HG02870 (cell line): Measurements from ENCODE around the gene ADAM22.

Source experiments
- ATAC-seq: cut with Tn5 transposase; IDR thresholded peaks from one replicate; pipeline ENCODE4 v1.9.1; 2021; ENCODE audit warnings: mild to moderate bottlenecking, moderate library complexity; ENCODE audit not compliant: unreplicated experiment

ADAM22 gene

GRCh38 chr7:87948371-87948770, 14.3 kb downstream of the ADAM22 start:
- ATAC-seq: no peak

- no peak for ATAC-seq
Measured at GRCh38 chr7:87959336-87959735, 25.3 kb downstream of the ADAM22 start.

GRCh38 chr7:87960239-87960638, 26.2 kb downstream of the ADAM22 start:
- ATAC-seq: no peak

- ATAC-seq: no peak
Measured at GRCh38 chr7:87961754-87962153, 27.7 kb downstream of the ADAM22 start.

- ATAC-seq: no peak
Measured at GRCh38 chr7:87966271-87966670, 32.2 kb downstream of the ADAM22 start.

GRCh38 chr7:87968021-87968420, 34.0 kb downstream of the ADAM22 start:
- no peak for ATAC-seq

DNA sequence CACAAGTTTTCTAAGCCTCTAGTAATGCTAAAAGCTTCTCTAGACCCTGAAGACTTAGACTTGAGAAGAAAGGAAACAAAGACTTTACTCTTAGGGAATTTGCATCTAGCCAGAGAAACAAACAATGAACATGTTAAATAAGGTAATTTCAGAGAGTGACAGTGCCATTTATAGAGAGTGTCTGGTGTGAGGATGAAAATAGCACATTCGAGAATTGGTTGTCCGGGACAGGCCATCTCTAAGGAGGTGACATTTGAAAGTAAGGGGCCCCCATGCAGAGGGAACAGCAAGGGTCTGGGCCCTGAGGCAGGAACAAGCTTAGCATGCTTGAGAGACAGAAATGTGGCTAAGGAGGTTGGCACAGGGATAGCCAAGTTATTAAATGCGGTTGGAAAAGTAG, 48.1 kb downstream of the ADAM22 start:
- no peak for ATAC-seq

GRCh38 chr7:87984088-87984487, 50.0 kb downstream of the ADAM22 start:
- ATAC-seq: no peak

DNA sequence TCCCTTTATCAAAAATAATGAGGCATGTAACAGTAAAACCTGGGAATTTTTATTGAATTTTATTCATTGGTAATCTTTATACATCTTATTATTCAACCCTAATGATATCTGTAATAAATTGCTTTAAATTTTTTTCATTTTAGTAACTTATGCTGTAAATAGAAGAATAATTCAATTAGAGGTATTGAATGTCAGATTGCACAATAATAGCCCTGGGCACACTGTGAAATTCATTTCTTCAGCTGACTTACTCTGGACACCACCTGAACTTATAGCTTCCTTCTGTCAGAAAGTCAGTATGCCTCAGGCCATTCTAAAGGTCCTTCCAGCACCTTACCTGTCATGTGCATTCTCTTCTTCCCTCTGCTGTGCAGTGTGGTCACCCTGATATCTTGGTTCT, 59.2 kb downstream of the ADAM22 start:
- no peak for ATAC-seq

DNA sequence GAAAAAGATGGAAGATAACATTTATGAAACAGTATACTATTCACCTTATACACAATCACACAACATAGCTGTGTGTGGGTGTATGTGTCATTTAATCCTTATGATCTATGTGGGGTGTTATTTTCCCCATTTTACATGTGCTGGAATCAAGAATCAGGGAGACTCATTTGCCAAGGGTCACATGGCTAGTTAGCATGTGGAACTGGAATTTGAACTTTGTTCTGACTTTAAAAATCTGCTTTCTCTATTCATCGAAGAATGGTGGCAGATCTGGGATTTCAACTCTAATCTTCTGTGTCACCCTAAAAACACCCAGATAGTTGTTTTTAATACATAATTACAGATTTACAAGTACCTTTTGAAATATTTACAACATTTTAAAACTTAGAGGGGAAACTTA, 65.2 kb downstream of the ADAM22 start:
- ATAC-seq: no peak

DNA sequence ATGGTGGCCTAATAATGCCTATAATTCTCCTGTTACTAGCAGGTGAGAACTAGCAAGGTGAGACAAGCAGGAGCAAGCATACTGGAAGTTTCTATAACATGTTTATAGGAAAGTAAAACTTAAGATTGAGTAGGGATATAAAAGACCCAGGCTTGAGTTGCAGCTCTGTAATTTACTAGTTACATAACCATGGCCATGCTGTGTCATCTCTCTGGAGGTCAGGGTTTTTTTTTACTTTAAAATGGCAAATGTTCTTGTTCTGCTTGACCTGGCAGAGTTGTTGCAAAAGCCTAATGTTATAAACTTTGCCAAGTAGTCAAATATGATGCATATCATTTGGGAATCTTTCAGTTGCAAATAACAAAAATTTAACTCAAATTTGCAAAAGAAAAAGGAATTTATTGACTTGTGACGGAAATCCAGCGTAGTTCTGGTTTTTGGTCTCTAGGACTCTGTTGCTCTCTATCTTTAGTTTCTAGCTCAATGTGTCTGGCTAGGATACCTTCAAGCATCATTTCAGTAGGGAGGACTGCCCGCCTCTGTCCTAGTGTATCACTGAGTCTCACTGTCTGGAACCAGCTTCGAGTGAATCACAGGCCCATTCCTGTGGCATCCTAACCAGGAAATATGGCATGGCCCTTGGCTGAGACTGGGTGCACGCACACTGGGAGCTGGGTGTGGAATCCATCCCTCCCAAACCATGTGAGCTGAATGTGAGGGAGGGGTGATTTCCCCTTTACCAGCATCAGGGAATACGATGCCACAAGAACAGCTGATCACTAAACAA, 67.9 kb downstream of the ADAM22 start:
- no peak for ATAC-seq

DNA sequence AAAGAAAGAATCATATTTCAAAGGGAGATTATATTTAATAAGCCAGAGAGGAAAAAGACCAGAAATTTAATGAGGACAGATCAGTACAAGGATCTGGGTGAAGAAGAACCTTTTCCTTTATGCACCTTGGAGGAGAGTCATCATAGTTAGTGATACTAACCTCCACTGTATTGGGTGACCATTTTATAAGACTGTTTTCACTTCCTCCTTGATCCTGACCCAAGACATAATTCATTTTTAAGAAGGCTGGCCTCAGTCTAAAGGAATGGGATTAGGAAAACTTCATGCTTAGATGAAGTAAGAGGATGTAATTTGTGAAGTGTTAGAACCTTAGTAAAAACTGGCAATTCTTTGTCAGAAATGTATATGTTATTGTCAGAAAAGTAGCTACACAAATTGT, 68.6 kb downstream of the ADAM22 start:
- ATAC-seq: no peak

DNA sequence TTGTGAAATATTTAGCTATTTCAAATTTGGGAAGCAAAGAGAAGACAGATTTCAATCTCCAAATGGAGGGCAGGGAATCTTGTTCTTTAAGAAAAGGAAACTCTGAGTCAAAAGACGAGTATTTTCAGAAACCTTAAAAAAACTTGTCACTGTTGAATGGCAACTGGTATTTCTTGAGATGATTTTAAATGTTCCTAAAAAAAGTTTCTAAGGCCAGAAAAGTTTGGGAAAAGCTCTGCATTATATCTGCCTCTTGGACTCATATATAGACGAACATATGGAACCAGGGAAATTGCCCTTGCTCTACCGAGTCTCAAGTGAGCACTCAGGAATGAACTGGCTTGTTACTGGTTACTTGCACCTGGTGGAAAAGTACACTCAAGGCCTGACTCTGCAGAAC, 69.5 kb downstream of the ADAM22 start:
- no peak for ATAC-seq

GRCh38 chr7:88005191-88005590, 71.1 kb downstream of the ADAM22 start:
- ATAC-seq: no peak

GRCh38 chr7:88009651-88010050, 75.6 kb downstream of the ADAM22 start:
- no peak for ATAC-seq

DNA sequence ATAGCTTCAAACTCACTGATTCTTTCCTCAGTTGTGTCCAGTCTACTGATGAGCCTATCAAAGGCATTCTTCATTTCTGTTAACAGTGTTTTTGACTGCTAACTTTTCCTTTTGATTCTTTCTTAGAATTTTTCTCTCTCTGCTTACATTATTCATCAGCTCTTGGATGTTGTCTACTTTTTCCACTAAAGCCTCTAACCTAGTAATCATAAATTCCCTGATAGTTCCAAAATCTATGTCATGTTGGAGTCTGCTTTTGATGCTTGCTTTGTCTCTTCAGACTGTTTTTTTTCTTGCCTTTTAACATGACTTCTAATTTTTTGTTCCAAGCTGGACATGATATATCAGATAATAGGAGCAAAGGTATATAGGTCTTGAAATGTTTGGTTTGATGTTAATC, 78.0 kb downstream of the ADAM22 start:
- no peak for ATAC-seq

DNA sequence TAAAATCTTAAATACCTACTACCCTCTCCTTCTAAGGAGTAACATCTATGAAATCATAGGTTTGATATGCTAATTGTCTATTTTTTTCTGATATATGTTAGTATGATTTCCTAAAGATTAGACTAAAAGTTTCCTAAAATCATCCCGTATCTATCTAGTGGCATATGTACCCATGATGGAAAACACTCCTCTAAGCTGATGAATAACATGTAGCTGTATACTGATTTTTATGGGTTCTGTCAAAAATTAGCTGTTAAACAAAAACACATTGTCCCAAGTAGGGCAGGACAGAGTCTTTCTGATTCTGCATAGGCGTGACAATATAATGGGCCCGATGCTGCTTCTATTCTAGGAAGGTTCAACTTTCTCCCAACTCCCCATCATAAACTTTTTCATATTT, 79.9 kb downstream of the ADAM22 start:
- ATAC-seq: no peak

DNA sequence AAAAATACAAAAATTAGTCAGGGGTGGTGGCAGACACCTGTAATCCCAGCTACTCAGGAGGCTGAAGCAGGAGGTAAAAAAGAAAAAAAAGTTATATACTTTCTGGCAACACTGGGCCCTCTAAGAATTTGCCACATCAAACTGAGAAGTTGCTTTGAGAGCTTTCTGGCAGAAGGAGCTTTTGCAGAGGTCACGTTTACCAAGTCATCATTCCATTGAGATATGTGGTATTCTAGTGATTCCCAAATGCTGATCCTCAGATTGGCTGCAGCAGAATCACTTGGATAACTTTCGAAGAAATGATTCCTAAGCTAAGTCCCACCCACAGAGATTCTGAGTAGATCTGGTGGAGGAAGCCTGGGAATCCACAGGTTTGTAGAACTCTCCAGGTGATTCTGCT, 80.5 kb downstream of the ADAM22 start:
- no peak for ATAC-seq

DNA sequence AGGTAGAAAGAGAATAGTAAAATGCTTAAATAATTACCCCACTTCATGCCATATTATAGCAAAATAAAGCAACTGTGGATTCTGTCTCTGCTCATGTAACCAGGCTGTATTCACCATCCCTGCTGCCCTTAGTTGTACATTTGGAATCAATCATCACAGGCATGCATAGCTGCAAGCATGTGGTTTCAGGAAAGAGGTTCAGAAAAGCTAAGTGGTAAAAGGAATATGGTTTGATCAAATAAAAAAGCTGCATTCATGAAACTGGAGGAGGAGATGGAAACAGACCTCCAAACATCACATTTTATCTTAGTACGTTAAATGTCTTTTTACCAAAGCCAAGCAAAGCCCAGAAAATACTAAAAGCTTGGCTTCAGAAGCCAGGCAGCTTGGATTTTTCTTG, 81.3 kb downstream of the ADAM22 start:
- ATAC-seq: no peak

DNA sequence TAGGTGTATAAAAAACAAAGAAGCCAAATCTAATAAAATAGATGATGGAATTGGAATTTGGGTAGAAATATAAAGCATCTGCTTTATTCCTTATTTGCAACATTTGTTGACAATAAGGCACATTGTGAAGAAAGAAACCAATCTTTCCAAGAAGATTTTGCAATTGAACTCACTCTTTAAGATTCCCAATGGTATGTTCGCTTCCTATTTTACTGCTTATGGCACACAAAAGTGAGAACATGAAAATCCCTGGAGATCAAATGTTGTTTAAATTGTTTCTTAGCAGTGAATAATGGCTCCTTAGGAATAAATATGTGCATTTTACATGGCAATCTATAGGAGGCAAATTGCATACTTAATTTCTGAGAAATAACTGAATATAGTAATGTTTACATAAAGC, 84.5 kb downstream of the ADAM22 start:
- no peak for ATAC-seq

- no peak for ATAC-seq
Measured at GRCh38 chr7:88020953-88021665, 87.1 kb downstream of the ADAM22 start.

DNA sequence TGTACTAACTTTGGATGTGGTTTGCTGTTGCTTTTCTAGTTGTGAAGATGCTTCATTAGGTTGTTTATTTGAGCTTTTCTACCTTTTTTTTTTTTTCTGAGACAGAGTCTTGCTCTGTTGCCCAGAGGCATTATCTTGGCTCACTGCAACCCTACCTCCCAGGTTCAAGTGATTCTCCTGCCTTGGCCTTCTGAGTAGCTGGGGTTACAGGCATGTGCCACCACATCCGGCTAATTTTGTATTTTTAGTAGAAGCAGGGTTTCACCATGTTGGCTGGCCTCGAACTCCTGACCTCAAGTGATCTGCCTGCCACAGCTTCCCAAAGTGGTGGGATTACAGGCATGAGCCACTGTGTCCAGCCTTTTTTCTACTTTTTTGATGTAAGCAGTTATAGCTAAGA, 93.7 kb downstream of the ADAM22 start:
- no peak for ATAC-seq
